SK-N-MC (cell line): ENCODE results near the gene SARNP.

ENCODE experiments used
- DNase-seq: peaks from one replicate; pipeline ENCODE4 v3.0.0-alpha.2; 2011; ENCODE audit warnings: low read depth, low spot score
- H3K27ac ChIP-seq: fragments of 200-600 bp; sonication (generic); 2 replicates; pipeline ENCODE4 v1.5.1; 2016; ENCODE audit warnings: mixed run types
- H3K36me3 ChIP-seq: fragments of 200-600 bp; sonication (generic); 2 replicates; pipeline ENCODE4 v1.6.1; 2017; ENCODE audit warnings: antibody characterized with exemption, low read length, mixed read lengths; ENCODE audit not compliant: insufficient read depth
- H3K4me3 ChIP-seq: fragments of 200-600 bp; sonication (generic); 2 replicates; pipeline ENCODE4 v1.5.1; 2016
- H3K9ac ChIP-seq: fragments of 200-600 bp; sonication (generic); 2 replicates; pipeline ENCODE4 v1.8.0; 2017; ENCODE audit warnings: mixed run types, mixed read lengths; ENCODE audit not compliant: insufficient read length
- H3K9me3 ChIP-seq: fragments of 200-600 bp; sonication (generic); 2 replicates; pipeline ENCODE4 v1.6.1; 2017; ENCODE audit warnings: low read depth, mild to moderate bottlenecking, antibody characterized with exemption, low read length, moderate library complexity, mixed read lengths
- EZH2 ChIP-seq: fragments of 200-600 bp; sonication (generic); IDR thresholded peaks from one replicate; pipeline ENCODE4 v1.6.1; 2017; ENCODE audit warnings: antibody characterized with exemption
- FOXP2 ChIP-seq: optimal IDR thresholded peaks from 2 replicates; pipeline ENCODE3; 2011; ENCODE audit warnings: mild to moderate bottlenecking, moderate library complexity; ENCODE audit not compliant: insufficient read depth; ENCODE audit errors: extremely low read length, control extremely low read depth
- POLR2AphosphoS5 ChIP-seq: IDR thresholded peaks from 2 replicates; pipeline ENCODE4 v1.6.1; 2012; ENCODE audit warnings: mild to moderate bottlenecking, low read depth, low read length, borderline replicate concordance

Gene SARNP

DNA sequence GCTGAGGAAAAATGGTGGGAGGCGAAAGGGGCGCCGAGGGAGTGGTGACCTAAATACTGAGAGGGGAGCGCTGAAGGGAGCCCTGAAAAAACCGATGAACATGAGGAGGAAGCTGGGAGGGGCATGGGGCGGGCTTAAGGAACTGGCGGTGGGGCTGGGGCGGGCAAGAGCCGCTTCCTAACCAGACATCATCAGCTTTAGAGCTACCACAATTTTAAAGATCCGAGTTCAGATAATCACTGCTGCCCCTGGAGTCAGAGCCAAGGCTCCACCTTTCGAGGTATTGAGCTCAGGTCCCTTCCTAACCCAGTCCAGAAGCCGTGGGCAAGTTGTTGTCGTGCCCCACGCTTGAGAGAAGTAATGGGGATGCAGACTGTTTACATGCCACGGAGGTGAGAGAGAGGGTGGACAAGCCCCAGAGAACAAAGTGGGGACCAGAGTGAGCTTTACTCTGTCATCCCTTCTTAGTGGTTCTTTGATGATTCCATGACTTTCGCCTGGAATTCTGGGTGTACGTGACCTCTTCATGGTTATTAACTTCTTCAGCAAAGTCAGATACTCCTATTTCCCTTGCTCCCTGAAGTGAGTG lies 710 bp upstream of the SARNP start:
- Histone ChIP-seq H3K4me3 (peak overlapping the region; percentile 99), H3K9me3 (no peaks in the 10 kb centered on the region), H3K36me3 (peaks cover 70% of the 10 kb centered on the region), H3K9ac (peak overlapping the region; percentile 82), H3K27ac (no peak overlapping the region)
- no peak for DNase-seq
- TF ChIP-seq EZH2 (no peak), FOXP2 (no peak), POLR2AphosphoS5 (no peak)

DNA sequence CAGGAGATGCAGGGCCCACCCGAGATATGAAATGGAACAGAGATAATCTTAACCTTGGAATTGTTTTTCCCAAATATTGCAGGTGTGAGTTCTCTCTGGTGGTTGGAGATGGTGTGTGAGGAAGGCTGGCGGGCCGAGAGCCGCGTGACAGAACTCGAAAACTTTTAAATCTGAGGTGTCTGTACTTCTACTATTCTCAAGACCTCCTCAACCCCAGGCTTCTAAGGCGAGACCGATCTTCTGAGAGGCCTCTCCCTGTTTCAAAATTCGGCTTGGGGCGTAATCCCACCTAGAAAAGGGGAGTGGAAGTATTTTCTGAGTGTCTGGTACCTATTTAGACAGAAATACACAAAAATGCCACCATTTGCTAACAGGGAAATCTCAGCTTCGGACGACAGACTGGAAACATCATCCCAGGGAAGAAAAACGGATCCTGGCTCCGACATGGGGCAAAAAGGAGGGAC lies 611 bp downstream of the SARNP start:
- H3K9me3 ChIP-seq = no peaks in the 10 kb centered on the region
- no peak for TF ChIP-seq EZH2
- TF ChIP-seq POLR2AphosphoS5 = no peak
- no peak for TF ChIP-seq FOXP2
- H3K36me3 ChIP-seq = peaks cover 63% of the 10 kb centered on the region

DNA sequence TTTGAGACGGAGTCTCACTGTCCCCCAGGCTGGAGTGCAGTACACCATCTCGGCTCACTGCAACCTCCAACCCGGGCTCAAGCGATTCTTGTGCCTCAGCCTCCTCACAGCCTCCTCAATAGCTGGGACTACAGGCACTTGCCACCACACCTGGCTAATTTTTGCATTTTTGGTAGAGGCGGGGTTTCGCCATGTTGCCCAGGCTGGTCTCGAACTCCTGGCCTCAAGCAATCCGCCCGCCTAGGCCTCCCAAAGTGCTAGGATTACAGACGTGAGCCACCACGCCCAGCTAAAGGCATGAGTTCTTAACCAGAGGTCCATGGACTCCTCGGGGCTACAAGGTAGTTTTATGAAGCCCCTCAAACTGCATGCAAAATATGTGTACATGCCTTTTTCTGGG lies 2.1 kb downstream of the SARNP start:
- no peak for DNase-seq
- Histone ChIP-seq H3K9me3 (no peaks in the 10 kb centered on the region), H3K9ac (peak overlapping the region; percentile 98), H3K4me3 (peak overlapping the region; percentile 99), H3K36me3 (peaks cover 59% of the 10 kb centered on the region), H3K27ac (no peak overlapping the region)
- no peak for TF ChIP-seq EZH2
- no peak for TF ChIP-seq FOXP2
- no peak for TF ChIP-seq POLR2AphosphoS5

More for the DNA sequence above, 611 bp downstream of the SARNP start:
- peak overlapping the region; percentile 90 for H3K27ac ChIP-seq
- H3K9ac ChIP-seq = peak overlapping the region; percentile 98
- peak overlapping the region; percentile 99 for H3K4me3 ChIP-seq
- DNase-seq = no peak

DNA sequence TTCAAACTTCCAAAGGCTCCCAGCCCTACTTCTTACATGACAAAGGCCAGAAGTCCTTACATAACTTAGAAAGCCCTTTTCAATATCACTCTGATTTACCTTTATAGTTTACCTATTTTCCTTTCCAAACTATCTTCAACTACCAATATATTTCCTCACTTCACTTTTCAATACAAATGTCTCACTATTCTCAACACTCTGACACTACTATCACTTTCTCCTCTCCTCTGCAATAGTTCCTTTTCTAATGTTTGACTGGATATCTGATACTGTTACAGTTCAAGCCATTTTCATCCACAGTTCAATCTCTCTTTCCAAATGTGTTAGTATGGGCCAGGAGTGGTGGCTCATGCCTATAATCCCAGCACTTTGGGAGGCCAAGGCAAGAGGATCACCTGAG lies 3.3 kb downstream of the SARNP start:
- H3K36me3 ChIP-seq = peaks cover 55% of the 10 kb centered on the region
- H3K27ac ChIP-seq = no peak overlapping the region
- TF ChIP-seq FOXP2 (no peak), EZH2 (no peak), POLR2AphosphoS5 (no peak)
- no peaks in the 10 kb centered on the region for H3K9me3 ChIP-seq
- H3K9ac ChIP-seq = no peak overlapping the region
- H3K4me3 ChIP-seq = no peak overlapping the region
- DNase-seq = no peak

DNA sequence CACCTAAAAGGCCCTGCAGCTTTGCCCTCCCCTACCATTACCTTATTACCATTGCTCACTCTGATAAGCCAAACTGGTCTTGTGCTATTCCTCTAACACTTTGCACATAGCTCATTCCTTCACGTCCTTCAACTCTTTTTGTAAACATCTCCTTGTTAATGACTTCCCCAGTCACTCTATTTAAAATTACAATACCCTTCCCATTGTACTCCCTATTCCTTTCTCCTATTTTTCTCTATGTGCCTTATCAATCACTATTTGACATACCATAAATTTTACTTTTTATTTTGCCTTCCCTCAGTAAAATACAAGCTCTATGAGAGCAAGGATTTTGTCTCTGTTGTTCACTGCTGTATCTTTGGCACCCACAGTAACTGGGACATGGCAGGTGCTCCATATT lies 5.4 kb downstream of the SARNP start:
- no peak overlapping the region for H3K4me3 ChIP-seq
- H3K36me3 ChIP-seq = peaks cover 62% of the 10 kb centered on the region
- H3K9me3 ChIP-seq = no peaks in the 10 kb centered on the region
- TF ChIP-seq POLR2AphosphoS5 (no peak), EZH2 (no peak), FOXP2 (no peak)
- no peak overlapping the region for H3K9ac ChIP-seq
- H3K27ac ChIP-seq = no peak overlapping the region
- DNase-seq = no peak

DNA sequence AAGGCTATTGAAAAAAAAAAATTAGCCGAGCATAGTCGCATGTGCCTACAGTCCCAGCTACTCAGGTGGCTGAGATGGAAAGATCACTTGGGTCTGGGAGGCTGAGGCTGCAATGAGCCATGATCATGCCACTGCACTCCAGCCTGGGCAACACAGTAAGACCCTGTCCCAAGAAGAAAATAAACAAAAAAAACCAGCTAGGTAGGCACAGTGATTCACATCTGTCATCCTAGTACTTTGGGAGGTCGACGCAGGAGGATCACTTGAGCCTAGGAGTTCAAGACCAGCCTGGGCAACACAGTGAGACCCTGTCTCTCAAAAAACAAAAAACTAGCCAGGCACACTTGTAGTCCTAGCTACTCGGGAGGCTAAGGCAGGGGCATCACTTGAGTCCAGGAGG lies 8.2 kb downstream of the SARNP start:
- H3K4me3 ChIP-seq = no peak overlapping the region
- peaks cover 54% of the 10 kb centered on the region for H3K36me3 ChIP-seq

DNA sequence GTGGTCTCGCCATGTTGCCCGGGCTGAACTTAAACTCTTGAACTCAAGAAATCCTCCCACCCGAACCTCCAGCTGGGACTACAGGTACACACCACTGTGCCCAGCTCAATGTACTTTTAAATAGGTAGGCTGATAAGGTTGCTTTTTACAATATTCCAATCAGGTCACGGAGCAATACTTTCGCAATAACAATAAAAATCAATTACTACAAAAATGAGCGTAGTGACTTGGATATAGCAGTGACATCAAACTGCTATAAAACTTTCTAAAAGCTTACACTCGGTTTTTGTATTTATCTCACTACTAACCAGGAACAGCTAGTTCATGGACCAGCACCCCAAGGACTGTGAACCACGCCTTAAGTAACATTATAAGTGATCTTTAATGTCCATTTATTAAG lies 10.5 kb downstream of the SARNP start:
- DNase-seq = no peak
- H3K4me3 ChIP-seq = no peak overlapping the region
- peaks cover 57% of the 10 kb centered on the region for H3K36me3 ChIP-seq
- no peaks in the 10 kb centered on the region for H3K9me3 ChIP-seq
- H3K27ac ChIP-seq = no peak overlapping the region
- H3K9ac ChIP-seq = no peak overlapping the region
- TF ChIP-seq EZH2 (no peak), FOXP2 (no peak), POLR2AphosphoS5 (no peak)

More for the DNA sequence above, 8.2 kb downstream of the SARNP start:
- H3K9ac ChIP-seq = no peak overlapping the region
- H3K27ac ChIP-seq = 0 out of 2 replicates have a peak overlapping the region, but pooled peaks have one; percentile 19
- DNase-seq = no peak
- TF ChIP-seq EZH2 = no peak
- TF ChIP-seq FOXP2 = no peak
- no peak for TF ChIP-seq POLR2AphosphoS5
- no peaks in the 10 kb centered on the region for H3K9me3 ChIP-seq

DNA sequence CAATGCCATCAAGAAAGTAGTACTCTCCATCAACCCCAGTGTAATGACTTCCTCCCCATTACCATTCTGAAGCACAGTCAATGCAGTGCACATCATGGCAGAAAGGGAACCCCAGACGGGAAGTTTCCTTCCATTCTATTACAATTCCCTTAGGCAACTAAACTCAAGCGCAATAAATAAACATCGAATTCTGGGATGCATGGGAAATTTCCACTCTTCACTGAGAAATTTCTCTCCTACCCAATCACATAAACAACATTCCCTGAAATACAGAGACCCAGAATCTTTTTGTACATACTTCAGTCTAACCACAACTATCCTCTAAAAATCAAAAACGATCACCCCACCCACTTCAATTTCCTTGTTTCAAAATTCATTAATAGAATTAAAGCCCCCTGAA lies 20.0 kb downstream of the SARNP start:
- H3K36me3 ChIP-seq = peaks cover 91% of the 10 kb centered on the region
- H3K4me3 ChIP-seq = no peak overlapping the region
- H3K27ac ChIP-seq = no peak overlapping the region
- no peaks in the 10 kb centered on the region for H3K9me3 ChIP-seq
- no peak overlapping the region for H3K9ac ChIP-seq
- no peak for DNase-seq
- TF ChIP-seq FOXP2 (no peak), POLR2AphosphoS5 (no peak), EZH2 (no peak)

DNA sequence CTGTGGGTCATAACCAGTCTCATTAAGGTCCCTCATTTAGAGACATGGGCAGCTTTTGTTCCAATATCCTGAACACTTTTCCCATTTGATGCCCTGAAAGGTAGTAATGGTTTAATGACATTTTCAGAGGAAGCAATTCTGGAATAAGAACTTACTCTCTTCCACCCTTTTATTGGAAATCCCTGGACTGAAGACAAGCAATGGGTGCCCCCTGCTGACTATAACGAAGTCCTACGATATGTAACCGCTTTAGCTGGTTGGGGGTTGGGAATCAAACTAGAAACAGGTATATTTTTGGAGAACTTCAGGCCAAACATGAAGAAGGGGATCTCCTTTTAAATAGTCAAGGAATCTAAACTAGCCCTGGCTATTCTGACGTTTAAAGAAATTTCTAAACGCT lies 20.5 kb downstream of the SARNP start:
- Histone ChIP-seq H3K4me3 (no peak overlapping the region), H3K9me3 (no peaks in the 10 kb centered on the region), H3K9ac (no peak overlapping the region), H3K36me3 (peaks cover 96% of the 10 kb centered on the region), H3K27ac (no peak overlapping the region)
- no peak for DNase-seq
- TF ChIP-seq POLR2AphosphoS5 (no peak), FOXP2 (no peak), EZH2 (no peak)
